Type B pancreatic cell (in vitro differentiated cells): ENCODE results near the gene LDLRAD3. TPM values are rescaled to one million over a fixed set of nuclear protein-coding genes. Genes with fewer than 3 reads are reported as not detected.

Experiments used
- DNase-seq: peaks from one replicate; pipeline ENCODE4 v3.0.0; 2021; ENCODE audit warnings: mixed read lengths; ENCODE audit not compliant: unreplicated experiment; ENCODE audit errors: extremely low spot score
- H3K27ac Mint-ChIP-seq: 2 replicates; pipeline ENCODE4 v1.8.0; 2021; ENCODE audit warnings: mild to moderate bottlenecking, mixed read lengths
- H3K27me3 Mint-ChIP-seq: 2 replicates; pipeline ENCODE4 v1.8.0; 2021; ENCODE audit warnings: mixed read lengths
- H3K36me3 Mint-ChIP-seq: 2 replicates; pipeline ENCODE4 v1.8.0; 2021; ENCODE audit warnings: mixed read lengths
- H3K4me1 Mint-ChIP-seq: one replicate; pipeline ENCODE4 v1.8.0; 2021; ENCODE audit warnings: mixed read lengths; ENCODE audit not compliant: unreplicated experiment
- H3K4me3 Mint-ChIP-seq: 2 replicates; pipeline ENCODE4 v1.8.0; 2021; ENCODE audit warnings: mild to moderate bottlenecking, mixed read lengths
- H3K9me3 Mint-ChIP-seq: 2 replicates; pipeline ENCODE4 v1.8.0; 2021; ENCODE audit warnings: mixed read lengths
- total RNA-seq: library from RNA; stranded (reverse); gene quantifications from 2 replicates; pipeline ENCODE4 v1.2.1, GENCODE V29; 2021; ENCODE audit warnings: low replicate concordance
- TF ChIP-seq, protein P1 (sequence below): fragments of 200-600 bp; sonication (generic); conservative IDR thresholded peaks from 2 replicates; pipeline ENCODE4 v1.5.0; 2021; ENCODE audit warnings: antibody characterized with exemption, mild to moderate bottlenecking

The LDLRAD3 gene
- total RNA-seq, 1 donor from 2014 or later, result 20.7 TPM

DNA sequence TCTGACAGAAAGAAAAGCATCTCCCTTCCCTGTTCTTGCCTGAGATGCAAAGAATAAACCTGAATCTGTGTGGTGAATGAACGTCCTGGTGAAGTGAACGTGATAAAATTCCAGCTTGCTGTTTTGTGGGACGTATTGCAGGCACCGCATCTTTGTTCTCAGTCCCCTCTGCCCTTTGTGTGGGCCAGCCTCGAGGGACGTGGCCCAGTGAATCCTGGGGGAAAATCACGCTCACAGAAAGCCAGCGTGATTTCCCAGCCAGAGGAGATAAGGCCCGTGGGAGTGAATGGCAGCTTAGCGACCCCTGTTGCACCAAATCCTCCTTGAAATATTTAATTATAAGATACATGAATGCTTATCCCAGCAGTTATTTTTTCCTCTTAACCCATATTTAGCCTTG, 216.2 kb downstream of the LDLRAD3 start:
- H3K9me3 Mint-ChIP-seq, result no peaks in the 10 kb centered on the region
- peaks cover 48% of the 10 kb centered on the region for H3K4me1 Mint-ChIP-seq
- TF ChIP-seq, protein P1, sequence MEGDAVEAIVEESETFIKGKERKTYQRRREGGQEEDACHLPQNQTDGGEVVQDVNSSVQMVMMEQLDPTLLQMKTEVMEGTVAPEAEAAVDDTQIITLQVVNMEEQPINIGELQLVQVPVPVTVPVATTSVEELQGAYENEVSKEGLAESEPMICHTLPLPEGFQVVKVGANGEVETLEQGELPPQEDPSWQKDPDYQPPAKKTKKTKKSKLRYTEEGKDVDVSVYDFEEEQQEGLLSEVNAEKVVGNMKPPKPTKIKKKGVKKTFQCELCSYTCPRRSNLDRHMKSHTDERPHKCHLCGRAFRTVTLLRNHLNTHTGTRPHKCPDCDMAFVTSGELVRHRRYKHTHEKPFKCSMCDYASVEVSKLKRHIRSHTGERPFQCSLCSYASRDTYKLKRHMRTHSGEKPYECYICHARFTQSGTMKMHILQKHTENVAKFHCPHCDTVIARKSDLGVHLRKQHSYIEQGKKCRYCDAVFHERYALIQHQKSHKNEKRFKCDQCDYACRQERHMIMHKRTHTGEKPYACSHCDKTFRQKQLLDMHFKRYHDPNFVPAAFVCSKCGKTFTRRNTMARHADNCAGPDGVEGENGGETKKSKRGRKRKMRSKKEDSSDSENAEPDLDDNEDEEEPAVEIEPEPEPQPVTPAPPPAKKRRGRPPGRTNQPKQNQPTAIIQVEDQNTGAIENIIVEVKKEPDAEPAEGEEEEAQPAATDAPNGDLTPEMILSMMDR, result no peak
- no peak for DNase-seq
- H3K36me3 Mint-ChIP-seq, result no peaks in the 10 kb centered on the region
- H3K4me3 Mint-ChIP-seq, result no peak overlapping the region
- H3K27ac Mint-ChIP-seq, result no peak overlapping the region
- peaks cover 3% of the 10 kb centered on the region for H3K27me3 Mint-ChIP-seq

- Mint-ChIP-seq H3K36me3 (no peaks in the 10 kb centered on the region), H3K27ac (no peak overlapping the region), H3K27me3 (peaks cover 3% of the 10 kb centered on the region), H3K4me1 (peaks cover 42% of the 10 kb centered on the region), H3K9me3 (no peaks in the 10 kb centered on the region), H3K4me3 (no peak overlapping the region)
- TF ChIP-seq, protein P1, result no peak
- DNase-seq, result no peak
These were observed 217.7 kb downstream of the LDLRAD3 start for GRCh38 chr11:36161572-36161971.

DNA sequence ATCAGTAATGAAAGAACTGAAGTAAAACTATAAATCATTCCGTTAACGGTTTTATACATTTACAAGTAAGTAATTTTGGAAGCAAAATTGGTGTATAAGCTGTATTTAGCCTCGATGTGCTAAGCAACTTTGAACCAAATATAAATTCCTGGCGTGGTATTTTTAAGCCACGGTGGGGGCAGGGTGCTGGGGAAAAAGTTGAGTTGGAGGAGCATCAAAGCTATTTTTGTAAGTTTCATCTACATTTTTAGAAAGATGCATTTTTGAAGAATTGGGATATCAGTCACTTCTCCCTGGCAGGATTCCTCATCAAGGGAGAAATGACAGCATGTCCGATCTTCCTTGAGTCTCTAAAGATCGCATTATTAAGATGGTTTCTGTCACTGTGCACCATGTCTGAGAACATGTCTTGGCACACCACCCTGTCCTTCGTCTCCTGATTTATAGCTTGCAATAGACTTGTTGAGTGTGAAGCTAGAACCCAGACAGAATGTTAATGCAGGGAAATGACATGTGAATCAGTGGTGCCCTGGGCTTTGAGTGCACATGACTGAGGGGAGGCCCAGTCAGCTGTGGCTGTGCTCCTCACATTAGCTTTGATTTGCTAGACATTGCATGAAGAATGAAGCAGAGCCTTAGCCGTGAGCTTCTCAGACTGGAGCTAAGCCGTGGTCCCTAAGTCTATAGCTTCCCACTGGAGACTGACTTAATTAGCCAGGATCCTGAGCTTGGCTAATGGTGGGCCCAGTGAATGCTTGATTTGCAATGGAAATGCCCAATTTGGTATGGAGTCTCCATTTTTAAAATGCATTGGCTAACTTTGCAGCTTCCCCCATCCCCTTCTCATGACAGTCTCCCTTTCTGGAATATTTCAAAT, 218.4 kb downstream of the LDLRAD3 start:
- Mint-ChIP-seq H3K27ac (no peak overlapping the region), H3K4me3 (no peak overlapping the region), H3K4me1 (peaks cover 38% of the 10 kb centered on the region), H3K27me3 (peaks cover 3% of the 10 kb centered on the region), H3K36me3 (no peaks in the 10 kb centered on the region), H3K9me3 (no peaks in the 10 kb centered on the region)
- DNase-seq, result no peak
- TF ChIP-seq, protein P1, result no peak

DNA sequence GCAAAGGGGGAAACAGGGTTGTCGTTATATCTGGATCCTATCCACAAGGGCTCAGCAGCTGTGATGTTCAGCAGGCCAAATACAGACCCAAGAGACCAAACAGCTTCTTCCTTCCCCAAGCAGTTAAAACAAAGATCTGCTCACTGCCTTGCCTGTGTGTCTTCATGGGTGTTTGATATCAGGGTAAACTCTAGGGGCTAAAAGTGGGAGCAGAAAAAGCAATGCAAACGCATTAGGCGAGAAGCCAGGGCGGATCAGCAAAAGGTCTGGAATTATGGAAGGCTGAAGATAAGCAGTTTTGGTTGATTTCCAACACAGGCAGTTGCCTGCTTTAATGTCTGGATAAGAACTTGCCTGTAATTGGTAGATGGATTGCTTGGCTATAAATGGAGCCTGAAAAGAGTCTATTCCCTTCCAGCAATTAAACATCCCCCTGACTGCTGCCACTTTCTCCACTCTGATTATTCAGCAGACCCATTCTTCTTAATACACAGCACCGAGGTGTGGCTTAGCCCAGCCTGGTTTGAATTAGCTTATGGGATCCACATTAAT, 219.1 kb downstream of the LDLRAD3 start:
- Mint-ChIP-seq H3K9me3 (no peaks in the 10 kb centered on the region), H3K4me1 (peaks cover 37% of the 10 kb centered on the region), H3K4me3 (no peak overlapping the region)

GRCh38 chr11:36164506-36165250, 220.8 kb downstream of the LDLRAD3 start:
- H3K36me3 Mint-ChIP-seq, result peaks cover 3% of the 10 kb centered on the region
- H3K27ac Mint-ChIP-seq, result no peak overlapping the region
- TF ChIP-seq, protein P1, result no peak
- H3K27me3 Mint-ChIP-seq, result peaks cover 3% of the 10 kb centered on the region
- no peak for DNase-seq
- H3K4me3 Mint-ChIP-seq, result no peak overlapping the region
- H3K9me3 Mint-ChIP-seq, result no peaks in the 10 kb centered on the region
- peaks cover 43% of the 10 kb centered on the region for H3K4me1 Mint-ChIP-seq

More for the DNA sequence above, 219.1 kb downstream of the LDLRAD3 start:
- TF ChIP-seq, protein P1, result no peak
- Mint-ChIP-seq H3K36me3 (no peaks in the 10 kb centered on the region), H3K27ac (no peak overlapping the region), H3K27me3 (peaks cover 3% of the 10 kb centered on the region)
- DNase-seq, result no peak
